GM19025 (cell line): ENCODE results near the gene TIGD6.
A peak's percentile ranks its signal among the peaks of the same experiment; 100 is the strongest.
"Not testable (repeated sequence)": the region's sequence is repeated elsewhere in the genome, so short reads cannot be mapped to it uniquely, and the experiment has no call there.

Experiments
- ATAC-seq: cut with Tn5 transposase; IDR thresholded peaks from one replicate; pipeline ENCODE4 v1.9.1; 2021; ENCODE audit warnings: mild to moderate bottlenecking, low read depth, moderate library complexity; ENCODE audit not compliant: unreplicated experiment

TIGD6 gene

GRCh38 chr5:150000256-150000989 lies at the start of gene TIGD6, which contains the start of gene HMGXB3:
TIGD6 (minus strand) TSS chr5:150000654; CDS start chr5:149996348, 4,306 bp downstream.
HMGXB3 (plus strand) TSS chr5:150000739; CDS start chr5:150004853, 4,114 bp downstream.
- ATAC-seq: peak; percentile 83

GRCh38 chr5:150046031-150046430 lies 45.6 kb upstream of the TIGD6 start:
- ATAC-seq: no peak

GRCh38 chr5:150045549-150045948 lies 45.1 kb upstream of the TIGD6 start:
- no peak for ATAC-seq

- no peak for ATAC-seq
Observed at GRCh38 chr5:150044712-150045111, 44.3 kb upstream of the TIGD6 start.

- no peak for ATAC-seq
Observed at GRCh38 chr5:150044329-150044681, 43.9 kb upstream of the TIGD6 start.

GRCh38 chr5:150043657-150044328 lies 43.3 kb upstream of the TIGD6 start:
- ATAC-seq: no peak

GRCh38 chr5:150042459-150042858 lies 42.0 kb upstream of the TIGD6 start:
- no peak for ATAC-seq

GRCh38 chr5:150038547-150038946 lies 38.1 kb upstream of the TIGD6 start:
- no peak for ATAC-seq

GRCh38 chr5:150036513-150036912 lies 36.1 kb upstream of the TIGD6 start:
- no peak for ATAC-seq

GRCh38 chr5:150035139-150035895 lies 34.9 kb upstream of the TIGD6 start:
- ATAC-seq: no peak

- no peak for ATAC-seq
Observed at GRCh38 chr5:150034662-150035061, 34.2 kb upstream of the TIGD6 start.

- ATAC-seq: no peak
Observed at GRCh38 chr5:150033334-150033733, 32.9 kb upstream of the TIGD6 start.

GRCh38 chr5:150028047-150028446 lies 27.6 kb upstream of the TIGD6 start:
- not testable (repeated sequence) for ATAC-seq

- no peak for ATAC-seq
Observed at GRCh38 chr5:150026682-150027172, 26.3 kb upstream of the TIGD6 start.

GRCh38 chr5:150024346-150024984 lies 24.0 kb upstream of the TIGD6 start:
- ATAC-seq: no peak

- ATAC-seq: no peak
Observed at GRCh38 chr5:150023136-150023535, 22.7 kb upstream of the TIGD6 start.

- no peak for ATAC-seq
Observed at GRCh38 chr5:150022681-150023080, 22.2 kb upstream of the TIGD6 start.

- no peak for ATAC-seq
Observed at GRCh38 chr5:150022158-150022531, 21.7 kb upstream of the TIGD6 start.

GRCh38 chr5:150021491-150022157 lies 21.2 kb upstream of the TIGD6 start:
- no peak for ATAC-seq

GRCh38 chr5:150020249-150020648 lies 19.8 kb upstream of the TIGD6 start:
- no peak for ATAC-seq
